HG03196 (cell line): ENCODE data around the gene CTSD.

Source experiments
- ATAC-seq: cut with Tn5 transposase; IDR thresholded peaks from one replicate; pipeline ENCODE4 v1.9.1; 2021; ENCODE audit not compliant: unreplicated experiment

CTSD gene

DNA sequence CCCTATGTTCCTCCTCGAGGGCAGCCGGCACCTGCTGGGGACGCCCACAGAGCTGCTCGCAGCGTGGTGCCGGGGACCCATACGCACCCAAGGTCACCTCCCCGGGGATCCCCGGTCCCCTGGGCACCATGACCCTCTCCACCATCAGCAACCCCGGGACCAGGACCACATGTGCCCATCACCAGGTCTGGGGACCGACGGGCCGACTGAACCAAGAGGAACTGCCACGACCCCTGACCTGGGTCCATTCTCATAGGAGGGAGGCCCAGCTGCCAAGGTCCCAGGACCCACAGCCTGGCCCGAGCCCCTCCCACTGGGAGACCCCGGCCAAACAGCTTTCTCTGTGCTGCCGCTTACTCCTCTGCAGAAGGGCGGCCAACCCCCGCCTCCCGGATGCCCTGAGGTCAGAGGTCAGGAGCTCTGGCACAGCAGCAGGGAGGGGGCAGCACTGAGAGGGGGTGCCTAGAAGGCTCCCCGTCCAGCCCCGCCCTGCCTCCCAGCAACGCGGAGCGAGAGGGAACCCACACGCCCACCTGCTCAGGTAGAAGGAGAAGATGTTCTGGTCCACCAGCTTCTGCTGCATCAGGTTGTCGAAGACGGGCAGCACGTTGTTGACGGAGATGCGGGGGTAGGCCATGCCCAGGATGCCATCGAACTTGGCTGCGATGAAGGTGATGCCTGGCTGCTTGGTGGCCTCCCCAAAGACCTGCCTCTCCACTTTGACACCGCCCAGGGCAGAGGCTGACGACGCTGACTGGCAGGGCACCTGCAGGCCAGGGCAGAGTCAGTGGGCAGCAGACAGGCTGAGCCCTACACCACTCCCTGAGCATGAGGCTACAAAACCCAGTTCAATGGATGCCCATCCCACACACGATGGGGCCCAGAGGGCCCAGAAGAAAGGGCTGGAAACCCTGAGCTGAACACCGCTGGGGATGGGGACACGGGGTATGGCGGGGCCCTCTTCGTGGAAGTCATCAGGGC, 6.6 kb downstream of the CTSD start:
- ATAC-seq: no peak

DNA sequence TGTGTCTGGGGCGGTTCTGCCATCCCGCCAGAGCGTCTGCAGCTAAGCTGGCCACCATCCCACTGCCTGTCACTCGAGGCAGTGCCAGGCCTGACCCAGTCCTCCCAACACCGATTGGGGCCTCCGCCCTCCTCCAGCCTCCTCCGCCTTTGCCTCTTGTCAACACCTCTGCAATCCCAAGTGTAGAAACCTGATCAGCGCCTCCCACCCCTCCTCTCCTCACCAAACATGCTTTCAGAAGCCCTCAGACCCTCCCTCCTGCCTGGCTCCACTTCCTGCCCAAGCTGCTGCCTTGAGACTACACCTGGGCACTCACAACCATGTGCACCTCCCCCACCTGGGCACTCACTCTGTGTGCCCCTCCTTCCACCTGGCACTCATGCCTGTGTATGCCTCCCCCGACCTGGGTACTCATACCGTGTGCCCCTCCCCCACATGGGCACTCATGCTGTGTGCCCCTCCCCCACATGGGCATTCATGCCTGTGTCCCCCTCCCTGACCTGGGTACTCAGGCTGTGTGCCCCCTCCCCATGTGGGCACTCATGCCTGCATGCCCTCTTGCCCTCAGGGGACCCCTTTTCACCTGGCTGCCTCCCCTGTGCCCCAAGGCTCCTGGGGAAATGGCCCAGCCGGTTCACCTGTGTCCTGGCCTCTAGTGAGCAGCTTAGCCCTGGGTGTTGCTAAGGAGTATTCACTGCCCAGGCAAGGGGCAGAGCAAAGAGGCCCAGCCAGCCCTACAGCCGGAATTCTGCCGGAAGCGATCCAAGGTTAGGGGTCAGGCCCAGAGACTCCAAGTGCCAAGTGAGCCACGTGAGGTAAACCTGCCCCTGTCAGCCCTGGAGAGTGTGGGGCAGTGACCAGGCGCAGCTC, 7.8 kb downstream of the CTSD start:
- no peak for ATAC-seq

DNA sequence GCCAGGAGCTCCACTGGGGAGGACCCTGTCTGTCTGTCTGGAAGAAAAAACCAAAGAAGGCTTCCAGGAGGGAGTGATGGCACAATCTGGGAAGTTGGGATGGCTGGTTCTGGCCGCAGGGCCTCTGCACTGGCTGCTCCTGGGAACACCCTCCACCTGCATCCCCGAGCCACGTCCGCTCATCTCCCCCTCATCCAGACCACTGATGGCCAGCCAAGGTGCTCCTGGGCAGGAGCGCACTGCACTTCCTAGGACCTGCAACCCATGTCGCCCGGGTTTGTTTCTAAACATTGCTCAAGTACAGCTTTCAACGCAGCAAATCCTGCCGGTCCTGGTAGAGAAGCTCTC, 8.4 kb downstream of the CTSD start:
- no peak for ATAC-seq

DNA sequence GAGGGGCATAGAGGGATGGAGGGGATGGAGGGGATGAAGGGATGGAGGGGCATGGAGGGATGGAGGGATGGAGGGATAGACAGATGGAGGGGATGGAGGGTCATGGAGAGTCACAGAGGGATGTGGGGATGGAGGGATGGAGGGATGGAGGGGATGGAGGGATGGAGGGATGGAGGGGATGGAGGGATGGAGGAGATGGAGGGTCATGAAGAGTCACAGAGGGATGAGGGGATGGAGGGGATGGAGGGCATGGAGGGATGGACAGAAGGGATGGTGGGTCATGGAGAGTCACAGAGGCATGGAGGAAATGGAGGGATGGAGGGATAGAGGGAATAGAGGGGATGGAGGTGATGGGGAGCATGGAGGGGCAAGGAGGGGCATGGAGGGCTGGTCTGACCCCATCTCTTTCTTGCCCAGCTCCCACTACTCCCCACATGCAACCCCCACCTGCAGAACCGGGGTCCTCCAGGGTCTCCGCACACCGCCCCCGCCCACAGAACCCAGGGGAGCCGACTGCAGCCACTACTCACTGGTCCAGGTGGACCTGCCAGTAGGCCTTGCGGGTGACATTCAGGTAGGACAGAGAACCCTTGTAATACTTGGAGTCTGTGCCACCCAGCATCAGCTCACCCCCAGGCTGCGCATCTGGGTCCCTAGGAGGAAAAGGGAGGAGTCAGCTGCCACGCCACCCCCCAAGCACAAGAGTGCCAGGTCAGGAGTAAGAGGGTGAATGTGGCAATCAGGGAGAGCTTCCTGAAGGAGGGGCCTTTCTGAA, 9.2 kb downstream of the CTSD start:
- ATAC-seq: no peak

DNA sequence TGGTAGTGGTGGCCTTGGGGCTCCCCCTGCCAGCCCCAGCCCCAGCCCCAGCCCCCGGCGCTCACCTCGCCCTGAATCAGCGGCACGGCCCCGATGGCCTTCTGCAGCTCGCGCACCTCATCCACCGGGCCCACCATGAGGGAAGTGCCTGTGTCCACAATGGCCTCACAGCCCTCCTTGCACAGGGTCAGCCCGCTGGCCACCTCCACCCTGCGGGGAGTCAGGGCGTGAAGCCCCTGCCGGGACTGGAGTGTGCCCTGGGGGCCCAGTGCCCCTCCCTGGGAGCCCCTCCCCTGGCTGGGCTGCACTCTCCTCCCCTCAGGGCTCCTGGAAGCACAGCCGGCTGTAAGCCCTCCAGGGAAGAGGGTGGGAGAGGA, 9.8 kb downstream of the CTSD start:
- ATAC-seq: no peak

DNA sequence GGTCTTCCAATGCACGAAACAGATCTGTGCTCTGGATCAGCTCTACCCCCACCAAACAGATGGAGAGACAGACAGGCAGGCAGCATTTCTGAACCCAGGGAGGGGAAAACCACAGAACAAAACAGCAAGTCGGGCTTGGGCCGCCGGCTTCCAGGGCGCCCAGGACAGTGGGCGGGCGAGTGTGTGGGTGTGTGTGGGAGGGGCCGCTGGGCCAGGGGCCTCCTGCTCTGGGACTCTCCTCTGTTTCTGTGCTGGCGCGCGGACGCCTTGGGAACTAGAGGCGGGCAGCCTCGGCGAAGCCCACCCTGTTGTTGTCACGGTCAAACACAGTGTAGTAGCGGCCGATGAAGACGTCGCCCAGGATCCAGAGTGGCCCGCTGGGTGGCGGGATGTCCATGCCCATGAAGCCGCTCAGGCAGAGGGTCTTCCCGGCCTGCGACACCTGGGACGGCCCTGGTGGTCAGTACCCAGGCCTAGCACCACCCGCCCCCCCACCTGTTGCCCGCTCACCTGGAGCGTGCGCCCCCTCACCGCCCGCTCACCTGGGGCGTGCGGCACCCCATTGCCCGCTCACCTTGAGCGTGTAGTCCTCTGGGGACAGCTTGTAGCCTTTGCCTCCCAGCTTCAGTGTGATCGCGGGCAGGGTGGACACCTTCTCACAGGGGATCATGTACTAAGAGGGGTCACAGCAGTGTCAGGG, 10.3 kb downstream of the CTSD start:
- no peak for ATAC-seq

DNA sequence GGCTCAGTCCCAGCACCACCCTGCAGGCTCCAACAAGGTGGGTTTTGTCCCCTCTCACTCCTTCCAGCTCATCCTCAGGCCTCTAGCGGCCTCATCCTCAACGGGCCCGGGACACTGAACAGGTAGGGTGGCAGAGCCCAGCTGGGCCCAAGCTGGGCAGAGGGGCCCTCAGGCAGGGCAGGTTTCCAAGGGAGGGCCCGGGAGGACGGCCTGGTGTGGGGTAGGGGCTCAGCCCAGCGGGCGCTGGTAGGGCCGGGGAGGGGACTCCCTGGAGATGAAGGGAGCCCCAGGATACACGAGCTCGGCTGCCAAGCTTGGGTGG, 10.9 kb downstream of the CTSD start:
- ATAC-seq: no peak

DNA sequence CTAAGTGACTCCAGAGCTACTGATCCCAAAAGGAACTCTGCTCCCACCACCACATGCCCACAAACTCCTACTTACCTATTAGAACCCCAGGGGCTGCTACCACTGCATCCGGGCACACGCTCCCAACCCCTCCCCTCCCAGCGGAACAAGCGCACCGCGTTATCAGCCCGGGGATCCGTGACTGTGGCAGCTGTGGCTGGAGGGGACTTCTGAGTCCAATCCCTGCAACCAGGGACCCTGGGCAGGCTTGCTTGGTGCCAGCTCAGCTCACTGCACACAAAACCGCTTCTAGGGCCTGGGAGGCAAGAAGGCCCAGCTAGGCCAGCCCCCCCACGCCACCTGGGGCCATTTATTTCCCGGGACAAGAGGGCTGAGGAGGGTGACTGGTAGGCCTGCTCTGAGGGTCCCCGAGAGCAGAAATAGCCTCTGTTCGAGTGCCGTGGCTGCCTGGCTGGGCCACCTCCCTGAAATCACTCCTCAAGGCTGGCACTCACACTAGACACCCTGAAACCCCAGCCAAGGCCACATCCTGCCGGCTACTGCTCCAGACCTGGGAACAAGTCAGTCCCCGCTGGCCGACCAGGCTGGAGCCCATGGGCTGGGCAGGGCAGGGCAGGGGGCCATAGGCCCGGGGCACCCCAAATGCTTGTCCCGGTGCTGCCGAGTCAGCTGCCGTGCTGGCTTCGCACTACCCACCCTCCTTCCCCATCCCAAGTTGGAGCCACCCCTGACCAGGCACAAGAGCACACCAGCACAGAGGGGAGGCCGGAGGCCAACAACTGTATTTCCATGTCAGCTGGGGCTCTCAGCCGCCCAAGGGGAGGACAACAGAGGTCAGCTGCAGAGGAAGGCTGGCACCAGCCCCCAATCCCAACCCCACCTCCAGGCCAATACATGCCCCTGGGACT, 11.5 kb downstream of the CTSD start:
- no peak for ATAC-seq

DNA sequence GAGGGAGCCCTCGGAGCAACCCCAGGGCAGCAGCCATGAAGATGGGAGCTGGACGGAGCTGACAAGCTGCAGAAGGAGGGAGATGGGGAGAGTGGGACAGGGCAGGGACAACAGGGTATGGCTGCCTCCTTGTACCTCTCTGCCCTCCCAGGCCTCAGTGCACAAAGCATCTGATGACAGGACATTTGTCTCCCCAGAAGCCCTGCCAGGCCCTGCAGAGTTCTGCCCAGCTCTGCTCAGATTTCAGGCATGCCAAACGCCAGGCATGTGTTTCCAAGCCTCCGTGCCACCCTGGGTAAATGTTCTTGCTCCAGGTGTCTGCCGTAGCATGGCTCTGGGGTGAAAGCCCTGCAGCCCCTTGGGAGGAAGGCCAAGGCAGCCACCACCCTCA, 12.2 kb downstream of the CTSD start:
- ATAC-seq: no peak

DNA sequence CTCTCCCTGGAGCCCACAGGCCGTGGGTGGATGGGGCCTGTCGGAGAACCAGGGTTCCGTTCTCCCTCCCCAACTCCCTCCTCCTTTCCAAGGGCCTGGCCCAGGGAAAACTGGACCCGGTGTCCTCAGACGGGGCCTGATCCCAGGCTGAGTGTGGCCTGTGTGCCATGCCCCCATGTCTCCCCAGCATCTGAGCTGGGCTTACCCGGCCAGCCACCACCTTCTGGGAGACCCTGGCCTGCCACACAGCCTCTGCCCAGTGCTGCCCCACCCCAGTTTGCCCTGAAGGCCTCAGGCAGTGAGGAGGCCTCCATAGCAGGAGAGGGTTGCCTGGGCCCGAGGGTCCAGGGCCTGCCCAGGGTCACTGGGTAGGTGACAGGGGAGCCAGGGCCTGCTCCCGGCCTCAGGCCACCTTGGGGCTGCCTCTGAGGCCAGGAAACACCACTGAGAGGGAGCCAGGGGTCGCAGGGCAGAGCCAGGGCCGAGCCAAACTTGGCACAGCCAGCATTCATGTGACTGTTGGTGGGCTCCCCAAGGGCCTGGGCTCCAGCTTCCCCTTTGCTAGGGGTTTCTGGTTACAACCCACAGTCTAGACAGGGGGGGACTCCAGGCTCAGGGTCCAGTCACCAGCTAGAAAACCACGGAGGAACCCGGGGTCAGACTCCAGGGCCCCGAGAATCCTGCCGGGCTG, 12.7 kb downstream of the CTSD start:
- ATAC-seq: no peak

DNA sequence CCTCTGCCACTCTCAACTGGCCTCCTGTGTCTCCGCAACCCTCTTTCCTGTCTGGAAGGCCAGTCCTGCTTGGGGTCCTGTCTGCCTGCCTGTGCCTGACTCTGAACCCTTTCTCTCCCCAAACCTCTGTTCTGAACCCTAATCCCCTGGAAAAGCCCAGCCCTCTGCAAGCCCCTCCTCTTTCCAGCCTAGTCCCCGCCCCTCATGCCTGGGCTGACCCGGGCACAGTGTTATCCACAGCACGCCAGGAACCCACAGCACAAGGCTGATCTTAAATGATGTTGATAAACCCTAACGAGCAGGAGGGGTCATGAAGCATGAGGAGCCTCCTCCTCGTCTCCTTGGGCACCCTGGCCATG, 13.3 kb downstream of the CTSD start, which contains the start of gene IFITM10:
Gene IFITM10 (minus strand): TSS at position 115 of the 359 bp plus-strand sequence. CDS start 153 bp downstream, outside the sequence.
- no peak for ATAC-seq

DNA sequence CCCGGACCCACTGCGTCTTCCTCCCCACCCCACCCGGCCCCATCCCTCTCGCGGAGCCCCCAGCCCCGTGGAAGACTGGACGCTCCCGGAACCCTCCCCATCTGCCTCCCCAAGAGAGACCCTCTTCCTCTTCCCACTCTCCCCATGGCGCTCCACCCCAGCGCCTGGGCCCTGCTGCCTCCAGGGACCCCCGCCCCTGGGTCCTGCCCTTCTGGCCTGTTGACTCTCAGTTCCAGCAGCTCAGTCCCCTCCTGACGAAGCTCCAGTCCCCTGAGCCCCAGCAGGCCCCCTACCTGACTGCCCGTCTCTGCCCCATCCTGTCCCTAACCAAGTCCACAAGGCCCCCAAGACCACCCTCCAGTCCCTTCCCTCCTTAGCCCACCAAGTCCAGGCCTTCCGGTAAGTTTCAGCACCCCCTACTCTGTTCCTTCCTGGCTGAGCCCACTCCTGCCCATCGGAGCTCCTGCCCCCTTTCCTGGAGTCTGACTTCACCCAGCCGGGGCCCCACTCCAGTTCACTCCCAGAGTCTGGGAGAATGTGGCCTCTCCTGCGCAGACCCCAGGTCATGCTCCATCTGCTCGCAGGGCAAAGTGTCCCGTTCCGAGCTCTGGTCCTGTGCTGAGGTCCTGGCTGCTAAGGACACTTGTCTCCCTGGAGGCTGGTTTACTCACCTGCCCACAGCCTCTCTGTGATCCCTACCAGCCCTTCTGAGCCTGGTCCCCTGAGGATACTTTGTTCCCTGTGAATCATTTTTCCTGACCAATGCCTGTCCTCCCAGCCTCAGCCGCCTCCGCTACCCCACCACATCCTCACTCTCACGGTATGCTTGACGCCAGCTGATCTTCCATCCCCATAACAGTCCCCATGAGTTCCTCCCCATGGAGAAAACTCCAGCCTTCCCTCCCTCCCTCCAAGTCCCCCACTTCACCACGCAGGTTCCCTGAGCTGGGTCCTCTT, 14.1 kb downstream of the CTSD start:
- ATAC-seq: no peak

DNA sequence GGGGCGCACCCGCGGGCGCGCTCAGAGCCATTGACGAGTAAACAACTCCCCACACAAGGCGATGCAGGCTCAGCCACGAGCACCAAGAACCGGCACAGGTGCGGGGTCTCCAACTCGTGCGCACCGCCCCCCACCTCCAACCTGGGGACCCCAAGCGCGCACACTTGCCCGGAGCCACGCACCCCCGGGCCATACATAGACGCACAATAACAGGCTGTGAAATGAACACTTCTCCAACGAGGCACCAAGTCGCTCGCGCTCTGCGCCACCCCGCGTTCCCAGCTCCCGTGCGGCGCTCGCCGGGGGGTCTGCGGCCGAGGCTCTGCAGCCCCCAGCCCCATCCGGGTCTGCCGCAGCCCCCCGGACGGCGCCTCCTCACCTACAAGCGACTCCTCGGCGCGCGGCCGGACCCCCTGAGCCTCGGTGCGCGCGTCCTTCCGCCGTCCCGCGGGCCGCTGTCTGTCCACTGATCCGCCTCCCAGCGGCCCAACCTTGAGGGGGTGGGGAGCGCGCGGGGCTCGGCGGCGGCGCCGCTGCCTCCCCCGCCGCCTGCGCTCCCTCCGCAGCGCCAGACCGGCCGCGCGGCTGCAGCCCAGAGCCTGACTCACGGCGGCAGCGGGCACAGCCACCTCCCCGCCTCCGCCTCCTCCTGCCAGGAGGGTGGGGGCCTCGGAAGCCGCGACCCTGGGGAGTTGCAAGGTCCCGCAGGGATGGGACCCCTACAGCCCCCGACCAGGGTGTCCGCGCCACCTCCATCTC, 14.9 kb downstream of the CTSD start:
- no peak for ATAC-seq

DNA sequence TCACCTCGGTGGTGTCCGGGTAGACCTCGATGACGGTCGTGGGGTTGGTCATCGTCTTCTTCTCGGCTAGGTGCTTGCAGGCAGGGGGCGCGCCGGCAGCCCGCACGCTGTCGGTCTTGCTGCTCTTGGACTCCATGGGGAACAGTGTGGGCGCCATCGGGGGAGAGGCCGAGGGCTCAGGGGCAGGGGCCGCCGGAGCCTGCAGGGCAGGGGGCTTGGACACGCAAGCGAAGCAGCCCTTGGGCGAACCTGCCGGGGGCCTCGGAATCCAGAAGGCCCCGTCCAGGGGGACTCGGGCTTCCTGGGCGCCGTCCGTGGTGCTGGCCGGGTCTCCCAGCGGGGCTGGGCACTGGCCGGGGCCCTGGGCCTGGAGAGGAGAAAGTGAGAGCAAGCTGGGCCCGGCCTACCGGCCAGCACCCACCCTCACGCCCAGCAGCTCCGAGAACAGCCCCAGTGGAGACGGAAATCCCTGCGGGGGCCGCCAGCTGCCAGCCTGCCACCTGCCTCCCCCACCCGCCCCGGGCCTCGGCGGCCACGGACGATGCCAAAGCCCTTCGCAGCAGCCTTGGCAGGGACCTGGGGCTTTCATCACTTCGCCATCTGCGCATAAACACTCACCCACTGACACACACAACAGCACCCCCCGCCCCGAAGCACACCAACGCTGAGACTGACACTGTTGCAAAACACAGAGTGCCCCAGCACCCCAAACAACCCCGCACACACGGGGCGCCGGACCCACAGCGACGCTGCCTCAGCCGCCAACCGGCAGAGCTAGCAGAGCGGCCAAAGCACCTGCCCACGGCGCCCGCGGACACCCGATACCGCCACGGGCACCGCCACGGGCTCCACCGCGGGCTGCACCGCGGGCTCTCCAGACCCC, 15.7 kb downstream of the CTSD start:
- no peak for ATAC-seq

DNA sequence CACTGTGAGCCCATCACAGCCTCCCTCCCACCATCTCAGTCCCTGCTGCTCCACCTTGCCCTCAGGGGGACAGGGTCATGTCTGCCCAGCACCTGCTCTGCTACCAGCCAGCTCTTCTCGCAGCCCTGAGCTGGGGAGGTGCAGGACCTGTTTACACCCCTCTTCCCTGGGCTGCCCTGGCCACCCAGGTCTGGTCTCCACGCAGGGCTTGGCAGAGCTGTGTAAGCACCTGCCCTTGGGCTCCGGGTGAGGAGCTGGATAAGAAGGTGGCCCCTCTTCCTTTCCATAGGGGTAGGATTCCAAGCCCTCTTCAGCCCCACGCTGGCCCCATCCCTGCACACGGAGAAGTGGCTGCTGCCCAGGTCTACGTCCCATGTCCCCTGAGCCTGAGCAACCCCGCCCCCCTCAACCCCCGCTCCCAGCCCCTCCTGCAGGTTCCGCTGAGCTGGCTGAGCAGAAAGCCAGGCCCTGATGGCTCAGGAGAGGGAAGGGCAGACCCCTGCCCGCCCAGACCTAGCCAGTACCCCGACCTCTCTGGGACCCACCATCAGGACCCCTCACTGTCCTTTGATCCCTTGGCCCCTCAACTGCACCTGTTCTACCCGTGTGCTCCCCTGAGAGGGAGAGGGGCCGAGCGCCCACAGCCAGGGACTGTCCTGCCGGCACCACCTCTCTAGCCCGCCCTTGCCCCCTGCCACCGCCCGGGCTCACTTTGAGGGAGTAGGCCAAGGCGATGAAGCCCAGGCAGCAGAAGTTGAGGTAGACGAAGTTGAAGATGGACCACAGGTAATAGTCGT, 16.6 kb downstream of the CTSD start:
- ATAC-seq: no peak

DNA sequence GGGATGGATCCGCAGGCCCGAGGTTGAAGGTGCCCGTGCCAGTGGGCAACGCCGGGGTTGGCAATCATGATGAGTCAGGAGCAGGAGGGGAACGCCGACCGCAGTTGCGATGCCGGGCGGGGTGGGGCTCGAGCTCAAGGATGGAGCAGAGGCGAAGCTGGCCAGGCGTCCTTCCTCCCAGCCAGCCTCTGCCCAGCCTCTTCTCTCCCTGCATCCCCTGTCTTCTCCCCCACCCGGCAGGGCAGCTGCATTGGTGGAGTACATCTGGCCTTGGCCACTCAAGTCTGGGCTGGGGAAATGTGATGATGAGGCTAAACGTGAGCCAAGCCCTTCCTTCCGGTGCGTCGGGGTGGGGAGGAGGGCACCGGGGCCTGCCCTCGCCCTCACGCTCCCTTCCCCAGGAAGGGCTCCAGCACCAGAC, 17.2 kb downstream of the CTSD start:
- no peak for ATAC-seq
